Amygdala (tissue), 56 donors: ENCODE data around the gene CERS6.
A peak's percentile ranks its signal among the peaks of the same experiment; 100 is the strongest.

ENCODE experiments used
- DNase-seq, 56 donors: peaks; one replicate each; lab custom pipeline; 2025; lab: John Stamatoyannopoulos, UW

Gene CERS6

GRCh38 chr2:168441214-168441872 lies 14.7 kb upstream of the CERS6 start:
- no peak for DNase-seq

- DNase-seq = no peak
These were observed 12.3 kb upstream of the CERS6 start for GRCh38 chr2:168443818-168444217.

- no peak for DNase-seq
These were observed 10.1 kb upstream of the CERS6 start for GRCh38 chr2:168445960-168446359.

GRCh38 chr2:168448980-168449379 lies 7.1 kb upstream of the CERS6 start:
- DNase-seq = no peak

GRCh38 chr2:168449419-168449818 lies 6.7 kb upstream of the CERS6 start:
- no peak for DNase-seq

GRCh38 chr2:168450171-168450570 lies 5.9 kb upstream of the CERS6 start:
- DNase-seq = no peak

GRCh38 chr2:168450732-168451131 lies 5.3 kb upstream of the CERS6 start:
- no peak for DNase-seq

GRCh38 chr2:168452781-168453180 lies 3.3 kb upstream of the CERS6 start:
- no peak for DNase-seq

GRCh38 chr2:168453404-168453803 lies 2.7 kb upstream of the CERS6 start:
- no peak for DNase-seq

GRCh38 chr2:168454737-168455644 lies 1.1 kb upstream of the CERS6 start:
- no peak for DNase-seq

GRCh38 chr2:168456521-168457189 lies 583 bp downstream of the CERS6 start:
- DNase-seq = peak in 27 of 56 donors; percentile 6 to 64 (median 33)

GRCh38 chr2:168457190-168457895 lies 1.3 kb downstream of the CERS6 start:
- peak in 1 of 56 donors; percentile 7 for DNase-seq

GRCh38 chr2:168458139-168458538 lies 2.1 kb downstream of the CERS6 start:
- no peak for DNase-seq

GRCh38 chr2:168459256-168459655 lies 3.2 kb downstream of the CERS6 start:
- DNase-seq = no peak

- no peak for DNase-seq
These were observed 4.5 kb downstream of the CERS6 start for GRCh38 chr2:168460571-168460970.

GRCh38 chr2:168461178-168461941 lies 5.3 kb downstream of the CERS6 start:
- no peak for DNase-seq

- DNase-seq = no peak
These were observed 5.9 kb downstream of the CERS6 start for GRCh38 chr2:168461942-168462331.

GRCh38 chr2:168462543-168463045 lies 6.5 kb downstream of the CERS6 start:
- DNase-seq = no peak

- DNase-seq = no peak
These were observed 9.5 kb downstream of the CERS6 start for GRCh38 chr2:168465594-168465993.
